GM23338 (cell line): ENCODE data around the gene UBE2QL1. TPM values are rescaled to one million over a fixed set of nuclear protein-coding genes. Genes with fewer than 3 reads are reported as not detected.

ENCODE experiments used
- ATAC-seq: fragments of 200-7000 bp; cut with Tn5 transposase; 3 replicates; pipeline ENCODE4 v1.9.1; 2020
- DNase-seq: peaks from one replicate; pipeline ENCODE4 v3.0.0-alpha.2; 2015; ENCODE audit warnings: low spot score
- H2AFZ ChIP-seq: fragments of 200-600 bp; sonication (generic); 2 replicates; pipeline ENCODE4 v1.8.0; 2016; ENCODE audit warnings: antibody characterized with exemption, mild to moderate bottlenecking, moderate library complexity
- H3F3A ChIP-seq: fragments of 200-600 bp; sonication (generic); replicated peaks from 2 replicates; pipeline ENCODE4 v1.8.0; 2017; ENCODE audit warnings: antibody characterized with exemption, mixed run types, low read depth
- H3K27ac ChIP-seq: fragments of 200-600 bp; sonication (generic); 2 replicates; pipeline ENCODE4 v1.6.1; 2016; ENCODE audit warnings: low read depth
- H3K27me3 ChIP-seq: fragments of 200-600 bp; sonication (generic); 2 replicates; pipeline ENCODE4 v1.8.0; 2016; ENCODE audit warnings: mild to moderate bottlenecking, mixed run types, moderate library complexity; ENCODE audit not compliant: insufficient read depth
- H3K36me3 ChIP-seq: fragments of 200-600 bp; sonication (generic); 2 replicates; pipeline ENCODE4 v1.8.0; 2016; ENCODE audit warnings: mild to moderate bottlenecking; ENCODE audit not compliant: insufficient read depth
- H3K4me1 ChIP-seq: fragments of 200-600 bp; sonication (generic); 2 replicates; pipeline ENCODE4 v1.8.0; 2016; ENCODE audit warnings: mild to moderate bottlenecking, moderate library complexity; ENCODE audit not compliant: insufficient read depth
- H3K4me2 ChIP-seq: fragments of 200-600 bp; sonication (generic); 2 replicates; pipeline ENCODE4 v1.7.1; 2017; ENCODE audit warnings: mixed run types
- H3K4me3 ChIP-seq: fragments of 200-600 bp; sonication (generic); 2 replicates; pipeline ENCODE4 v1.6.1; 2016; ENCODE audit warnings: mixed run types
- H3K79me2 ChIP-seq: fragments of 200-600 bp; sonication (generic); replicated peaks from 2 replicates; pipeline ENCODE4 v1.8.0; 2017; ENCODE audit warnings: mild to moderate bottlenecking; ENCODE audit not compliant: insufficient read depth
- H3K9me2 ChIP-seq: fragments of 200-600 bp; sonication (generic); 2 replicates; pipeline ENCODE4 v1.8.0; 2017; ENCODE audit not compliant: insufficient read depth
- H4K20me1 ChIP-seq: fragments of 200-600 bp; sonication (generic); replicated peaks from 2 replicates; pipeline ENCODE4 v1.8.0; 2017; ENCODE audit warnings: mild to moderate bottlenecking; ENCODE audit not compliant: insufficient read depth
- H3K27ac Mint-ChIP-seq: 2 replicates; pipeline ENCODE4 v1.8.0; 2020; ENCODE audit warnings: inconsistent platforms, mild to moderate bottlenecking, moderate library complexity, mixed read lengths
- H3K27me3 Mint-ChIP-seq: 3 replicates; pipeline ENCODE4 v1.8.0; 2022; ENCODE audit warnings: low read depth, mild to moderate bottlenecking, moderate library complexity, mixed read lengths, inconsistent platforms; ENCODE audit not compliant: insufficient read depth, poor library complexity
- H3K36me3 Mint-ChIP-seq: 3 replicates; pipeline ENCODE4 v1.8.0; 2021; ENCODE audit warnings: low read depth, mild to moderate bottlenecking, inconsistent platforms, moderate library complexity, mixed read lengths
- H3K4me1 Mint-ChIP-seq: 3 replicates; pipeline ENCODE4 v1.8.0; 2020; ENCODE audit warnings: mild to moderate bottlenecking, inconsistent platforms, mixed read lengths
- H3K4me3 Mint-ChIP-seq: 3 replicates; pipeline ENCODE4 v1.8.0; 2021; ENCODE audit warnings: moderate library complexity, mild to moderate bottlenecking, inconsistent platforms, mixed read lengths
- H3K9me3 Mint-ChIP-seq: 3 replicates; pipeline ENCODE4 v1.8.0; 2020; ENCODE audit warnings: moderate library complexity, mild to moderate bottlenecking, inconsistent platforms, mixed read lengths
- CREB1 ChIP-seq: fragments of 250-450 bp; sonication (Bioruptor Pico); IDR thresholded peaks from 2 replicates; pipeline ENCODE4 v1.5.0; 2020; ENCODE audit warnings: low read depth, mild to moderate bottlenecking, moderate library complexity
- EZH2 ChIP-seq: fragments of 200-600 bp; sonication (generic); IDR thresholded peaks from one replicate; pipeline ENCODE4 v1.8.0; 2017; ENCODE audit warnings: antibody characterized with exemption, mild to moderate bottlenecking, low read depth; ENCODE audit not compliant: unreplicated experiment
- EZH2phosphoT487 ChIP-seq: fragments of 200-600 bp; sonication (generic); IDR thresholded peaks from one replicate; pipeline ENCODE4 v1.8.1; 2018; ENCODE audit warnings: antibody characterized with exemption; ENCODE audit not compliant: unreplicated experiment
- JUNB ChIP-seq: IDR thresholded peaks from one replicate; pipeline ENCODE4 v1.6.1; 2016; ENCODE audit warnings: antibody characterized with exemption; ENCODE audit not compliant: unreplicated experiment
- NANOG ChIP-seq: IDR thresholded peaks from 2 replicates; pipeline ENCODE4 v1.6.1; 2016; ENCODE audit warnings: antibody characterized with exemption, borderline replicate concordance
- STAT1 ChIP-seq: IDR thresholded peaks from one replicate; pipeline ENCODE4 v1.6.1; 2016; ENCODE audit warnings: antibody characterized with exemption; ENCODE audit not compliant: unreplicated experiment
- ZNF114 ChIP-seq: fragments of 250-450 bp; sonication (Bioruptor Pico); IDR thresholded peaks from 2 replicates; pipeline ENCODE4 v1.5.0; 2020; ENCODE audit warnings: mild to moderate bottlenecking, moderate library complexity
- ZNF331 ChIP-seq: fragments of 250-450 bp; sonication (Bioruptor Pico); IDR thresholded peaks from 2 replicates; pipeline ENCODE4 v1.5.0; 2020; ENCODE audit warnings: low read depth, mild to moderate bottlenecking, moderate library complexity
- polyA plus RNA-seq: library from polyadenylated mRNA; unstranded; fragments of >200 nt; fragmentation: Nextera tagmentation; extraction: Ambion mirVana; gene quantifications from 2 replicates; pipeline ENCODE4 v1.2.1, GENCODE V29; 2016
- total RNA-seq: library from RNA; depleted of rRNA; stranded (reverse); fragments of >200 nt; shearing (Covaris generic); gene quantifications from 2 replicates; pipeline ENCODE4 v1.2.3, GENCODE V29; 2014
- TF ChIP-seq, protein P1 (sequence below), 2 experiments: fragments of 200-600 bp in 1 of 2; sonication (generic) in 1 of 2; conservative IDR thresholded peaks; 2 replicates each; pipeline versions ENCODE4 v1.5.1 to v1.6.1; 2016 to 2017; ENCODE audit warnings: antibody characterized with exemption in 2 of 2, low read depth in 2 of 2, mild to moderate bottlenecking in 2 of 2, moderate library complexity in 1 of 2
- TF ChIP-seq, protein P2 (sequence below): IDR thresholded peaks from 2 replicates; pipeline ENCODE4 v1.6.1; 2016; ENCODE audit warnings: antibody characterized with exemption
- TF ChIP-seq, protein P3 (sequence below): fragments of 250-450 bp; sonication (Bioruptor Pico); IDR thresholded peaks from 2 replicates; pipeline ENCODE4 v1.5.0; 2020; ENCODE audit warnings: mild to moderate bottlenecking, moderate library complexity

The UBE2QL1 gene
- total and polyA plus RNA-seq, 2 experiments from 2014 or later = 0.40 to 0.83 TPM

DNA sequence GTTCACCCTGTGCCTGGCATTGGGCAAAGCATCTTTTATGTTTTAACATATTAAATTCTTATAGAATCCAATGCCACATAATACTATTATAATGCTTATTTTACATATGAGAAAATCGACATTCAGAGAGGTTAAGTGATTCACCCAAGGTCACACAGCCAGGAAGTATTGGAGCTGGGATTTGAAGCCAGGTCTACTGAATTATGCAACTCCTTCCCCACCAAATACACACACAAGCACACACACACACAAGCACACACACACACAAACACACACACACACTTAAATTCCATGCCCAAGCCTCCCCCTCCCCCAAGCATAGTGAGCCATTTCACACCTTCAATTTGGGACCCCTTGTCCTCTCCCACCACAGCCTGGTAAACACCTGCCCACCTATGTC lies 37.4 kb downstream of the UBE2QL1 start (continued):
- TF ChIP-seq, protein P1, sequence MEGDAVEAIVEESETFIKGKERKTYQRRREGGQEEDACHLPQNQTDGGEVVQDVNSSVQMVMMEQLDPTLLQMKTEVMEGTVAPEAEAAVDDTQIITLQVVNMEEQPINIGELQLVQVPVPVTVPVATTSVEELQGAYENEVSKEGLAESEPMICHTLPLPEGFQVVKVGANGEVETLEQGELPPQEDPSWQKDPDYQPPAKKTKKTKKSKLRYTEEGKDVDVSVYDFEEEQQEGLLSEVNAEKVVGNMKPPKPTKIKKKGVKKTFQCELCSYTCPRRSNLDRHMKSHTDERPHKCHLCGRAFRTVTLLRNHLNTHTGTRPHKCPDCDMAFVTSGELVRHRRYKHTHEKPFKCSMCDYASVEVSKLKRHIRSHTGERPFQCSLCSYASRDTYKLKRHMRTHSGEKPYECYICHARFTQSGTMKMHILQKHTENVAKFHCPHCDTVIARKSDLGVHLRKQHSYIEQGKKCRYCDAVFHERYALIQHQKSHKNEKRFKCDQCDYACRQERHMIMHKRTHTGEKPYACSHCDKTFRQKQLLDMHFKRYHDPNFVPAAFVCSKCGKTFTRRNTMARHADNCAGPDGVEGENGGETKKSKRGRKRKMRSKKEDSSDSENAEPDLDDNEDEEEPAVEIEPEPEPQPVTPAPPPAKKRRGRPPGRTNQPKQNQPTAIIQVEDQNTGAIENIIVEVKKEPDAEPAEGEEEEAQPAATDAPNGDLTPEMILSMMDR (conservative IDR thresholded peaks at IDR 0.05; ENCODE audit: low read depth in 2 of 2) = no peak
- TF ChIP-seq NANOG (no peak), ZNF114 (CRISPR knock-in tag) (no peak), STAT1 (no peak), CREB1 (CRISPR knock-in tag) (no peak)

DNA sequence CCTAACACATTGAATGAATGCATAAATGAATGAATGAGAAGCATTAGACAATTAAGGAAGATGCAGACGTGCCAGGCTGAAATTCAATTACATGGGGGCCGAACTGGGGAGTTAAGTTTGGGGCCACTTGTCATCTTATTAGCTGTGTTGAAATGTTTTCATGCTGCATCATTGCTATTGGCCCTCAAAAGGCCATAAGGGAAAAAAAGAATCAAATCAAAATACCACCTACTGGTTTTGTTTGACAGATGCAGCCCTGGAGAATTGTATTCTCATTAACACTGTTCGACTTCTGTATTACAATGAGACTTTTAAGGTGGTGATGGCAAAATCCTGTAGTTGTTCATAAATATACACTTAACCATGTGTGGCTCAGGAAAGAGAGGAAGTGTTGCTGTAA lies 38.4 kb downstream of the UBE2QL1 start:
- Histone ChIP-seq H3K4me2 (no peak overlapping the region), H3K4me3 (no peak overlapping the region), H3F3A (no peaks in the 10 kb centered on the region), H2AFZ (no peak overlapping the region), H3K36me3 (no peaks in the 10 kb centered on the region), H3K4me1 (peaks cover 8% of the 10 kb centered on the region), H3K27ac (no peak overlapping the region), H3K9me2 (no peaks in the 10 kb centered on the region), H3K27me3 (no peaks in the 10 kb centered on the region), H3K79me2 (no peaks in the 10 kb centered on the region), H4K20me1 (no peaks in the 10 kb centered on the region)
- DNase-seq = no peak
- no peaks in the 10 kb centered on the region for H3K9me3 Mint-ChIP-seq
- H3K36me3 Mint-ChIP-seq = no peaks in the 10 kb centered on the region
- no peak for ATAC-seq
- H3K4me3 Mint-ChIP-seq = no peak overlapping the region
- peaks cover 9% of the 10 kb centered on the region for H3K27me3 Mint-ChIP-seq
- peaks cover 12% of the 10 kb centered on the region for H3K4me1 Mint-ChIP-seq
- H3K27ac Mint-ChIP-seq = no peak overlapping the region
- TF ChIP-seq, protein P2, sequence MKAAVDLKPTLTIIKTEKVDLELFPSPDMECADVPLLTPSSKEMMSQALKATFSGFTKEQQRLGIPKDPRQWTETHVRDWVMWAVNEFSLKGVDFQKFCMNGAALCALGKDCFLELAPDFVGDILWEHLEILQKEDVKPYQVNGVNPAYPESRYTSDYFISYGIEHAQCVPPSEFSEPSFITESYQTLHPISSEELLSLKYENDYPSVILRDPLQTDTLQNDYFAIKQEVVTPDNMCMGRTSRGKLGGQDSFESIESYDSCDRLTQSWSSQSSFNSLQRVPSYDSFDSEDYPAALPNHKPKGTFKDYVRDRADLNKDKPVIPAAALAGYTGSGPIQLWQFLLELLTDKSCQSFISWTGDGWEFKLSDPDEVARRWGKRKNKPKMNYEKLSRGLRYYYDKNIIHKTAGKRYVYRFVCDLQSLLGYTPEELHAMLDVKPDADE = no peak
- TF ChIP-seq, protein P1 (conservative IDR thresholded peaks at IDR 0.05; ENCODE audit: low read depth in 2 of 2) = no peak
- TF ChIP-seq, protein P3, sequence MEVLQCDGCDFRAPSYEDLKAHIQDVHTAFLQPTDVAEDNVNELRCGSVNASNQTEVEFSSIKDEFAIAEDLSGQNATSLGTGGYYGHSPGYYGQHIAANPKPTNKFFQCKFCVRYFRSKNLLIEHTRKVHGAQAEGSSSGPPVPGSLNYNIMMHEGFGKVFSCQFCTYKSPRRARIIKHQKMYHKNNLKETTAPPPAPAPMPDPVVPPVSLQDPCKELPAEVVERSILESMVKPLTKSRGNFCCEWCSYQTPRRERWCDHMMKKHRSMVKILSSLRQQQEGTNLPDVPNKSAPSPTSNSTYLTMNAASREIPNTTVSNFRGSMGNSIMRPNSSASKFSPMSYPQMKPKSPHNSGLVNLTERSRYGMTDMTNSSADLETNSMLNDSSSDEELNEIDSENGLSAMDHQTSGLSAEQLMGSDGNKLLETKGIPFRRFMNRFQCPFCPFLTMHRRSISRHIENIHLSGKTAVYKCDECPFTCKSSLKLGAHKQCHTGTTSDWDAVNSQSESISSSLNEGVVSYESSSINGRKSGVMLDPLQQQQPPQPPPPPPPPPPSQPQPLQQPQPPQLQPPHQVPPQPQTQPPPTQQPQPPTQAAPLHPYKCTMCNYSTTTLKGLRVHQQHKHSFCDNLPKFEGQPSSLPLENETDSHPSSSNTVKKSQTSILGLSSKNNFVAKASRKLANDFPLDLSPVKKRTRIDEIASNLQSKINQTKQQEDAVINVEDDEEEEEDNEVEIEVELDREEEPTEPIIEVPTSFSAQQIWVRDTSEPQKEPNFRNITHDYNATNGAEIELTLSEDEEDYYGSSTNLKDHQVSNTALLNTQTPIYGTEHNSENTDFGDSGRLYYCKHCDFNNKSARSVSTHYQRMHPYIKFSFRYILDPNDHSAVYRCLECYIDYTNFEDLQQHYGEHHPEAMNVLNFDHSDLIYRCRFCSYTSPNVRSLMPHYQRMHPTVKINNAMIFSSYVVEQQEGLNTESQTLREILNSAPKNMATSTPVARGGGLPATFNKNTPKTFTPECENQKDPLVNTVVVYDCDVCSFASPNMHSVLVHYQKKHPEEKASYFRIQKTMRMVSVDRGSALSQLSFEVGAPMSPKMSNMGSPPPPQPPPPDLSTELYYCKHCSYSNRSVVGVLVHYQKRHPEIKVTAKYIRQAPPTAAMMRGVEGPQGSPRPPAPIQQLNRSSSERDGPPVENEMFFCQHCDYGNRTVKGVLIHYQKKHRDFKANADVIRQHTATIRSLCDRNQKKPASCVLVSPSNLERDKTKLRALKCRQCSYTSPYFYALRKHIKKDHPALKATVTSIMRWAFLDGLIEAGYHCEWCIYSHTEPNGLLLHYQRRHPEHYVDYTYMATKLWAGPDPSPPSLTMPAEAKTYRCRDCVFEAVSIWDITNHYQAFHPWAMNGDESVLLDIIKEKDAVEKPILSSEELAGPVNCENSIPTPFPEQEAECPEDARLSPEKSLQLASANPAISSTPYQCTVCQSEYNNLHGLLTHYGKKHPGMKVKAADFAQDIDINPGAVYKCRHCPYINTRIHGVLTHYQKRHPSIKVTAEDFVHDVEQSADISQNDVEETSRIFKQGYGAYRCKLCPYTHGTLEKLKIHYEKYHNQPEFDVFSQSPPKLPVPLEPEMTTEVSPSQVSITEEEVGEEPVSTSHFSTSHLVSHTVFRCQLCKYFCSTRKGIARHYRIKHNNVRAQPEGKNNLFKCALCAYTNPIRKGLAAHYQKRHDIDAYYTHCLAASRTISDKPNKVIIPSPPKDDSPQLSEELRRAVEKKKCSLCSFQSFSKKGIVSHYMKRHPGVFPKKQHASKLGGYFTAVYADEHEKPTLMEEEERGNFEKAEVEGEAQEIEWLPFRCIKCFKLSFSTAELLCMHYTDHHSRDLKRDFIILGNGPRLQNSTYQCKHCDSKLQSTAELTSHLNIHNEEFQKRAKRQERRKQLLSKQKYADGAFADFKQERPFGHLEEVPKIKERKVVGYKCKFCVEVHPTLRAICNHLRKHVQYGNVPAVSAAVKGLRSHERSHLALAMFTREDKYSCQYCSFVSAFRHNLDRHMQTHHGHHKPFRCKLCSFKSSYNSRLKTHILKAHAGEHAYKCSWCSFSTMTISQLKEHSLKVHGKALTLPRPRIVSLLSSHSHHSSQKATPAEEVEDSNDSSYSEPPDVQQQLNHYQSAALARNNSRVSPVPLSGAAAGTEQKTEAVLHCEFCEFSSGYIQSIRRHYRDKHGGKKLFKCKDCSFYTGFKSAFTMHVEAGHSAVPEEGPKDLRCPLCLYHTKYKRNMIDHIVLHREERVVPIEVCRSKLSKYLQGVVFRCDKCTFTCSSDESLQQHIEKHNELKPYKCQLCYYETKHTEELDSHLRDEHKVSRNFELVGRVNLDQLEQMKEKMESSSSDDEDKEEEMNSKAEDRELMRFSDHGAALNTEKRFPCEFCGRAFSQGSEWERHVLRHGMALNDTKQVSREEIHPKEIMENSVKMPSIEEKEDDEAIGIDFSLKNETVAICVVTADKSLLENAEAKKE (CRISPR knock-in tag) = no peak
- no peak for TF ChIP-seq EZH2
- TF ChIP-seq NANOG = no peak
- TF ChIP-seq STAT1 = no peak
- TF ChIP-seq JUNB = no peak
- TF ChIP-seq CREB1 (CRISPR knock-in tag) = no peak
- no peak for TF ChIP-seq EZH2phosphoT487
- no peak for TF ChIP-seq ZNF331 (CRISPR knock-in tag)
